NT2/D1 (cell line): Measurements from ENCODE around the gene NEO1.

Experiments
- SUZ12 ChIP-seq: IDR thresholded peaks from 2 replicates; pipeline ENCODE4 v1.6.1; 2011; ENCODE audit not compliant: insufficient read length, insufficient read depth; ENCODE audit errors: extremely low read depth
- YY1 ChIP-seq: IDR thresholded peaks from 2 replicates; pipeline ENCODE4 v1.6.1; 2011; ENCODE audit not compliant: insufficient read length, insufficient read depth
- ZNF274 ChIP-seq: IDR thresholded peaks from 2 replicates; pipeline ENCODE4 v1.6.1; 2011; ENCODE audit warnings: mild to moderate bottlenecking, low read depth, low read length

DNA sequence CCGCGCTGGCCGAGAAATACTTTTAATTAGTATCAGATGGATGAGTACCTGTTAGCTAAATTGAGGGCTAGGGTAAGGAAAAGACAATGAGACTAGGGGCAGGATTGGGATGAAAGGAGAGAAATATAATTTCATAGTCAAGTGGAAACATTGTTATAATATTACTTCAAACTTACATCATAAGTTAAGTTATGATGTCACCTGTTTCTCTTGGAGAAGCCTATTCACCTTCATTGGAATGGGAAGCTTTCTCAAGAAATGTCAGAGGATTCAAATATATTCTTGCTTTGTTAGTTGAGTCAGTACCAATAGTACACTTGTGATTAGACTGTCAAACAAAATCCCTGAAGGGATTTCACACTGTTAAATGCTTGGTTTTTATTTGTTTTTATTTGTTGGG lies 116.2 kb downstream of the NEO1 start:
- no peak for TF ChIP-seq ZNF274
- no peak for TF ChIP-seq YY1
- no peak for TF ChIP-seq SUZ12
